HUES64 (cell line): ENCODE results near the gene TAF7L. TPM values are rescaled to one million over a fixed set of nuclear protein-coding genes. Genes with fewer than 3 reads are reported as not detected.
"Not testable (repeated sequence)": the region's sequence is repeated elsewhere in the genome, so short reads cannot be mapped to it uniquely, and the experiment has no call there.

Experiments used
- H3K27ac ChIP-seq: 2 replicates; pipeline ENCODE4 v1.7.0; 2013; ENCODE audit warnings: low read depth, low read length, inconsistent platforms
- H3K27me3 ChIP-seq: 2 replicates; pipeline ENCODE4 v1.6.1; 2013; ENCODE audit warnings: mild to moderate bottlenecking, low read length; ENCODE audit not compliant: insufficient read depth
- H3K36me3 ChIP-seq: 2 replicates; pipeline ENCODE4 v1.6.1; 2013; ENCODE audit warnings: mild to moderate bottlenecking, low read length; ENCODE audit not compliant: insufficient read depth
- H3K4me1 ChIP-seq: 2 replicates; pipeline ENCODE4 v1.6.1; 2013; ENCODE audit warnings: mild to moderate bottlenecking, low read length, moderate library complexity; ENCODE audit not compliant: insufficient read depth
- H3K4me3 ChIP-seq: 2 replicates; pipeline ENCODE4 v1.5.1; 2013; ENCODE audit warnings: mild to moderate bottlenecking, low read length, moderate library complexity
- H3K9ac ChIP-seq: 2 replicates; pipeline ENCODE4 v1.6.1; 2013; ENCODE audit warnings: mild to moderate bottlenecking, low read depth, low read length
- H3K9me3 ChIP-seq: 2 replicates; pipeline ENCODE4 v1.6.1; 2013; ENCODE audit warnings: low read depth, low read length; ENCODE audit not compliant: insufficient read depth
- WGBS: fragments of 150-250, 120-280 bp; methylation state at CpG from one replicate; pipeline ENCODE4 v1.1.7; 2013; ENCODE audit warnings: missing lambda C conversion rate; 5-methylcytosine and 5-hydroxymethylcytosine counted together
- polyA plus RNA-seq, 2 experiments: library from polyadenylated mRNA; stranded (reverse); fragments of 50-300 nt; gene quantifications; one replicate each; pipeline ENCODE4 v1.2.3, GENCODE V29; 2013

The TAF7L gene
- 0.15 TPM for polyA plus RNA-seq (2013, experiment 1 of 2)
- polyA plus RNA-seq (2013, experiment 2 of 2): 0.13 TPM

- Histone ChIP-seq H3K4me1 (no peaks in the 10 kb centered on the region), H3K27ac (no peak within 1 kb of the TSS), H3K27me3 (peaks cover 14% of the 10 kb centered on the region), H3K36me3 (no peaks in the 10 kb centered on the region), H3K4me3 (no peak within 1 kb of the TSS), H3K9ac (no peak within 1 kb of the TSS), H3K9me3 (no peaks in the 10 kb centered on the region)
- WGBS: 97% methylated on average over 75 of the region's 75 CpGs
Measured at GRCh38 chrX:101290957-101291603, at the start of gene TAF7L. TAF7L (minus strand) TSS chrX:101291334; CDS start chrX:101287543, 3,791 bp downstream.

- Histone ChIP-seq H3K9me3 (no peaks in the 10 kb centered on the region), H3K27me3 (no peaks in the 10 kb centered on the region), H3K4me3 (no peak overlapping the region), H3K36me3 (no peaks in the 10 kb centered on the region; the same call in 1 of the 2 replicates), H3K27ac (no peak overlapping the region), H3K4me1 (no peaks in the 10 kb centered on the region), H3K9ac (no peak overlapping the region)
- WGBS: 89% methylated on average over 4 of the region's 4 CpGs
Measured at GRCh38 chrX:101337776-101338271, 46.7 kb upstream of the TAF7L start.

- not testable (repeated sequence) for H3K9me3 ChIP-seq, H3K27ac ChIP-seq, H3K4me3 ChIP-seq, H3K9ac ChIP-seq, H3K4me1 ChIP-seq, H3K36me3 ChIP-seq, H3K27me3 ChIP-seq
- WGBS: 96% methylated on average over 5 of the region's 7 CpGs
Measured at GRCh38 chrX:101334310-101334709, 43.2 kb upstream of the TAF7L start.

- WGBS: 78% methylated on average over 3 of the region's 3 CpGs
- H3K27ac ChIP-seq, H3K36me3 ChIP-seq, H3K9ac ChIP-seq, H3K9me3 ChIP-seq, H3K27me3 ChIP-seq, H3K4me1 ChIP-seq, H3K4me3 ChIP-seq: not testable (repeated sequence)
Measured at GRCh38 chrX:101326600-101326999, 35.5 kb upstream of the TAF7L start.

- Histone ChIP-seq H3K4me1 (no peaks in the 10 kb centered on the region), H3K27ac (no peak overlapping the region), H3K9ac (no peak overlapping the region), H3K4me3 (no peak overlapping the region), H3K36me3 (no peaks in the 10 kb centered on the region), H3K27me3 (no peaks in the 10 kb centered on the region), H3K9me3 (no peaks in the 10 kb centered on the region)
- WGBS: no CpG with 5 or more reads among the region's 1 CpG
Measured at GRCh38 chrX:101303790-101304189, 12.7 kb upstream of the TAF7L start.

- not testable (repeated sequence) for H3K4me1 ChIP-seq, H3K9ac ChIP-seq, H3K27ac ChIP-seq, H3K4me3 ChIP-seq, H3K27me3 ChIP-seq, H3K36me3 ChIP-seq, H3K9me3 ChIP-seq
- 100% methylated on average over 3 of the region's 3 CpGs for WGBS
Measured at GRCh38 chrX:101295603-101296002, 4.5 kb upstream of the TAF7L start.

- WGBS: 56% methylated on average over 1 of the region's 2 CpGs
- Histone ChIP-seq H3K9me3 (no peaks in the 10 kb centered on the region), H3K4me3 (no peak overlapping the region), H3K9ac (no peak overlapping the region), H3K27me3 (peaks cover 14% of the 10 kb centered on the region), H3K36me3 (no peaks in the 10 kb centered on the region), H3K4me1 (no peaks in the 10 kb centered on the region), H3K27ac (no peak overlapping the region)
Measured at GRCh38 chrX:101287402-101287801, 3.7 kb downstream of the TAF7L start.

- Histone ChIP-seq H3K36me3 (no peaks in the 10 kb centered on the region), H3K9ac (no peak overlapping the region), H3K9me3 (no peaks in the 10 kb centered on the region), H3K27ac (no peak overlapping the region), H3K4me1 (no peaks in the 10 kb centered on the region), H3K4me3 (no peak overlapping the region), H3K27me3 (no peaks in the 10 kb centered on the region)
- 86% methylated on average over 2 of the region's 2 CpGs for WGBS
Measured at GRCh38 chrX:101276238-101276637, 14.9 kb downstream of the TAF7L start.

- Histone ChIP-seq H3K4me1 (no peaks in the 10 kb centered on the region), H3K9ac (no peak overlapping the region), H3K4me3 (no peak overlapping the region), H3K9me3 (no peaks in the 10 kb centered on the region), H3K27ac (no peak overlapping the region), H3K36me3 (no peaks in the 10 kb centered on the region), H3K27me3 (no peaks in the 10 kb centered on the region)
- WGBS: 94% methylated on average over 6 of the region's 6 CpGs
Measured at GRCh38 chrX:101274198-101274597, 16.9 kb downstream of the TAF7L start.

GRCh38 chrX:101265869-101266428 is 25.2 kb downstream of the TAF7L start:
- H3K27ac ChIP-seq: no peak overlapping the region
- no peaks in the 10 kb centered on the region for H3K36me3 ChIP-seq
- 90% methylated on average over 4 of the region's 5 CpGs for WGBS

GRCh38 chrX:101263766-101264165 is 27.4 kb downstream of the TAF7L start:
- Histone ChIP-seq H3K4me1 (no peaks in the 10 kb centered on the region), H3K4me3 (no peak overlapping the region), H3K9ac (no peak overlapping the region), H3K36me3 (no peaks in the 10 kb centered on the region), H3K27ac (no peak overlapping the region), H3K27me3 (no peaks in the 10 kb centered on the region), H3K9me3 (no peaks in the 10 kb centered on the region)
- 100% methylated on average over 1 of the region's 2 CpGs for WGBS

More at GRCh38 chrX:101265869-101266428, 25.2 kb downstream of the TAF7L start:
- Histone ChIP-seq H3K4me3 (no peak overlapping the region), H3K9ac (no peak overlapping the region), H3K4me1 (no peaks in the 10 kb centered on the region), H3K27me3 (no peaks in the 10 kb centered on the region), H3K9me3 (no peaks in the 10 kb centered on the region)
